Measurements from ENCODE around the gene TOPBP1.
"Not testable (repeated sequence)": the region's sequence is repeated elsewhere in the genome, so short reads cannot be mapped to it uniquely, and the experiment has no call there.

GRCh38 chr3:133665188-133665587, 3.4 kb upstream of the TOPBP1 start:
- TF ChIP-seq CTCF (IDR thresholded peaks at IDR 0.05); POLR2A (IDR thresholded peaks at IDR 0.05); POLR2AphosphoS5 (IDR thresholded peaks at IDR 0.05); EP300 (IDR thresholded peaks at IDR 0.05; ENCODE audit: low read depth): not testable (repeated sequence)
